ENCODE results near the gene SUMO3.

Gene SUMO3

GRCh38 chr21:44858291-44858690, 40.4 kb upstream of the SUMO3 start:
- Histone ChIP-seq H3K4me3 (ENCODE audit: low read length) (no peak overlapping the region), H4K20me1 (ENCODE audit: control insufficient read depth, insufficient read depth, low read depth, low read length) (0 out of 2 replicates have a peak, but pooled peaks cover 3% of the 10 kb centered on the region), H3K79me2 (ENCODE audit: control insufficient read depth, low read length) (peaks cover 5% of the 10 kb centered on the region; the same call in 1 of the 2 replicates), H3K36me3 (ENCODE audit: control insufficient read depth, low read length) (peaks cover 13% of the 10 kb centered on the region), H3K27ac (ENCODE audit: low read depth, low read length) (no peak overlapping the region), H3K27me3 (ENCODE audit: control insufficient read depth, low read length) (no peaks in the 10 kb centered on the region), H3K4me1 (ENCODE audit: control insufficient read depth, low read length) (no peaks in the 10 kb centered on the region), H3F3A (ENCODE audit: control insufficient read depth, insufficient read depth) (no peaks in the 10 kb centered on the region), H3K9me2 (replicated peaks; ENCODE audit: control insufficient read depth, low read length) (no peaks in the 10 kb centered on the region), H3K9me3 (ENCODE audit: control insufficient read depth, insufficient read depth, low read length) (no peaks in the 10 kb centered on the region), H3K4me2 (ENCODE audit: low read length) (no peak overlapping the region)
- TF ChIP-seq EZH2phosphoT487 (IDR thresholded peaks at IDR 0.05; ENCODE audit: borderline replicate concordance, low read length): no peak
- TF ChIP-seq, protein P1, sequence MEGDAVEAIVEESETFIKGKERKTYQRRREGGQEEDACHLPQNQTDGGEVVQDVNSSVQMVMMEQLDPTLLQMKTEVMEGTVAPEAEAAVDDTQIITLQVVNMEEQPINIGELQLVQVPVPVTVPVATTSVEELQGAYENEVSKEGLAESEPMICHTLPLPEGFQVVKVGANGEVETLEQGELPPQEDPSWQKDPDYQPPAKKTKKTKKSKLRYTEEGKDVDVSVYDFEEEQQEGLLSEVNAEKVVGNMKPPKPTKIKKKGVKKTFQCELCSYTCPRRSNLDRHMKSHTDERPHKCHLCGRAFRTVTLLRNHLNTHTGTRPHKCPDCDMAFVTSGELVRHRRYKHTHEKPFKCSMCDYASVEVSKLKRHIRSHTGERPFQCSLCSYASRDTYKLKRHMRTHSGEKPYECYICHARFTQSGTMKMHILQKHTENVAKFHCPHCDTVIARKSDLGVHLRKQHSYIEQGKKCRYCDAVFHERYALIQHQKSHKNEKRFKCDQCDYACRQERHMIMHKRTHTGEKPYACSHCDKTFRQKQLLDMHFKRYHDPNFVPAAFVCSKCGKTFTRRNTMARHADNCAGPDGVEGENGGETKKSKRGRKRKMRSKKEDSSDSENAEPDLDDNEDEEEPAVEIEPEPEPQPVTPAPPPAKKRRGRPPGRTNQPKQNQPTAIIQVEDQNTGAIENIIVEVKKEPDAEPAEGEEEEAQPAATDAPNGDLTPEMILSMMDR (IDR thresholded peaks at IDR 0.05; ENCODE audit: low read depth, low read length, poor library complexity, severe bottlenecking): no peak

- Histone ChIP-seq H3K27ac (ENCODE audit: low read depth, low read length) (no peak overlapping the region), H3F3A (ENCODE audit: control insufficient read depth, insufficient read depth) (no peaks in the 10 kb centered on the region), H4K20me1 (ENCODE audit: control insufficient read depth, insufficient read depth, low read depth, low read length) (0 out of 2 replicates have a peak, but pooled peaks cover 3% of the 10 kb centered on the region), H3K4me3 (ENCODE audit: low read length) (no peak overlapping the region), H3K36me3 (ENCODE audit: control insufficient read depth, low read length) (peaks cover 13% of the 10 kb centered on the region), H3K9me2 (replicated peaks; ENCODE audit: control insufficient read depth, low read length) (no peaks in the 10 kb centered on the region), H3K9me3 (ENCODE audit: control insufficient read depth, insufficient read depth, low read length) (no peaks in the 10 kb centered on the region), H3K4me1 (ENCODE audit: control insufficient read depth, low read length) (no peaks in the 10 kb centered on the region), H3K27me3 (ENCODE audit: control insufficient read depth, low read length) (no peaks in the 10 kb centered on the region), H3K79me2 (ENCODE audit: control insufficient read depth, low read length) (peaks cover 4% of the 10 kb centered on the region; the same call in 1 of the 2 replicates), H3K4me2 (ENCODE audit: low read length) (no peak overlapping the region)
- TF ChIP-seq, protein P1 (IDR thresholded peaks at IDR 0.05; ENCODE audit: low read depth, low read length, poor library complexity, severe bottlenecking): no peak
- TF ChIP-seq EZH2phosphoT487 (IDR thresholded peaks at IDR 0.05; ENCODE audit: borderline replicate concordance, low read length): no peak
Measured at GRCh38 chr21:44857127-44857892, 39.4 kb upstream of the SUMO3 start.

DNA sequence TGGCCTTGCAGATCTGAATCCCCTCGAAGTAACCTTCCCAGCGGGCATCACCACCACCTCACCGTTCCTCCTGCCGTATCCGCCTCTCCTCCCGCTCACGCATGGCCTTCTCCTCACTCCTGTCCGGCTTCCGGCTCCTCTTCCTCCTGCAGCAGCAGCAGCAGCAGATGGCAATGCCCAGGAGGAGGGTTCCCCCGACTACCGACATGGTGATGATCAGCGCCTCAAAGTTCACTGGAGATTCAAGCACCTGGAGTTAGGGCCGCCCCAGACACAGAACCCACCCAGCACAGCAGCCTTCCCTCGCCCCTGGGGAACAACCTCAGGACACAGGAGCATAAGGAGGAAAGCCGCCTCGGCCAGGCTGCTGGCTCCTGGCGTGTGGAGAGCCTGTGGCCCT, 38.3 kb upstream of the SUMO3 start:
- H3K36me3 ChIP-seq (ENCODE audit: control insufficient read depth, low read length): peaks cover 14% of the 10 kb centered on the region

More for the DNA sequence above, 38.3 kb upstream of the SUMO3 start:
- Histone ChIP-seq H3K9me2 (replicated peaks; ENCODE audit: control insufficient read depth, low read length) (no peaks in the 10 kb centered on the region), H4K20me1 (ENCODE audit: control insufficient read depth, insufficient read depth, low read depth, low read length) (0 out of 2 replicates have a peak, but pooled peaks cover 3% of the 10 kb centered on the region), H3K4me3 (ENCODE audit: low read length) (no peak overlapping the region), H3K27ac (ENCODE audit: low read depth, low read length) (no peak overlapping the region), H3K4me2 (ENCODE audit: low read length) (no peak overlapping the region), H3K27me3 (ENCODE audit: control insufficient read depth, low read length) (no peaks in the 10 kb centered on the region), H3K9me3 (ENCODE audit: control insufficient read depth, insufficient read depth, low read length) (no peaks in the 10 kb centered on the region), H3K4me1 (ENCODE audit: control insufficient read depth, low read length) (no peaks in the 10 kb centered on the region), H3F3A (ENCODE audit: control insufficient read depth, insufficient read depth) (no peaks in the 10 kb centered on the region), H3K79me2 (ENCODE audit: control insufficient read depth, low read length) (no peaks in the 10 kb centered on the region)
- TF ChIP-seq, protein P1 (IDR thresholded peaks at IDR 0.05; ENCODE audit: low read depth, low read length, poor library complexity, severe bottlenecking): no peak

All from DOHH2 (cell line).